Osteoblast (primary cell): ENCODE data around the gene PTPRT. TPM values are rescaled to one million over a fixed set of nuclear protein-coding genes. Genes with fewer than 3 reads are reported as not detected.

Source experiments
- DNase-seq: peaks from one replicate; pipeline ENCODE4 v3.0.0; 2011; ENCODE audit warnings: low spot score, mixed read lengths; ENCODE audit not compliant: insufficient read length; ENCODE audit errors: missing footprints
- H2AFZ ChIP-seq: 2 replicates; pipeline ENCODE4 v1.6.0; 2011; ENCODE audit warnings: mild to moderate bottlenecking, low read length
- H3K27ac ChIP-seq: 2 replicates; pipeline ENCODE4 v1.5.1; 2011; ENCODE audit warnings: mild to moderate bottlenecking, low read depth, low read length, moderate library complexity
- H3K27me3 ChIP-seq: 2 replicates; pipeline ENCODE4 v1.6.0; 2012; ENCODE audit warnings: mild to moderate bottlenecking, control low read depth, inconsistent platforms, low read length, moderate library complexity; ENCODE audit not compliant: insufficient read depth
- H3K36me3 ChIP-seq: 2 replicates; pipeline ENCODE4 v1.5.1; 2011; ENCODE audit warnings: mild to moderate bottlenecking, low read length, control low read depth, moderate library complexity; ENCODE audit not compliant: insufficient read depth
- H3K4me1 ChIP-seq: 2 replicates; pipeline ENCODE4 v1.5.1; 2011; ENCODE audit warnings: mild to moderate bottlenecking, low read length, control low read depth, moderate library complexity; ENCODE audit not compliant: insufficient read depth
- H3K4me2 ChIP-seq: 2 replicates; pipeline ENCODE4 v1.6.0; 2011; ENCODE audit warnings: mild to moderate bottlenecking, low read length; ENCODE audit not compliant: insufficient read depth
- H3K4me3 ChIP-seq: fragments of 200-600 bp; sonication (generic); 3 replicates; pipeline ENCODE4 v1.5.1; 2012; ENCODE audit warnings: mild to moderate bottlenecking, low read length, inconsistent platforms; ENCODE audit not compliant: insufficient read depth
- H3K79me2 ChIP-seq: 2 replicates; pipeline ENCODE4 v1.6.0; 2012; ENCODE audit warnings: mild to moderate bottlenecking, low read length, control low read depth, inconsistent platforms; ENCODE audit not compliant: insufficient read depth
- H3K9me3 ChIP-seq: 2 replicates; pipeline ENCODE4 v1.5.1; 2011; ENCODE audit warnings: low read depth, low read length, control low read depth
- H4K20me1 ChIP-seq: 2 replicates; pipeline ENCODE4 v1.6.0; 2012; ENCODE audit warnings: mild to moderate bottlenecking, low read length, control low read depth; ENCODE audit not compliant: insufficient read depth
- CTCF ChIP-seq: IDR thresholded peaks from 2 replicates; pipeline ENCODE4 v1.5.1; 2011; ENCODE audit warnings: mild to moderate bottlenecking, low read depth, low read length, moderate library complexity; ENCODE audit errors: extremely low read depth
- total RNA-seq: library from RNA; depleted of rRNA; stranded (reverse); fragments of >200 nt; gene quantifications from 2 replicates; pipeline ENCODE4 v1.2.3, GENCODE V29; 2012

PTPRT gene
- total RNA-seq, 1 donor: not detected

DNA sequence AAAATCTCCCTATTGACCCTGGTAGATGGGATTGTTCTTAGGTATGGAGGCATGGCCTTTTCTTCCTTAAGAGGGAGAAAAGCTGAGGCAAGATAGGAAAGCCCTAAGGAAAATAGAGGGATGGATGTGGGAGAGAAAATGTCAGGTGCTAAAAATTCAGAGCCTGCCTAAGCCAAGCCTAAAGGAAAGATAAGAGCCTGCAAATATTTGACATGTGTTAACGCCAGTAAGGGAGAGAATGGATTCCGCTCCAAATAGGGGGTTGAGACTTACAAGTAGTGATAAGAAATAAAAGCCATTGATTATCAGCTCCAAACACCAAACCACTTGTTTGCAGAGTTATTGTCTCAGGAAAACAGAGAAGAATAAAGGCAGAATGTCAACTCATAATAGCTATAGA lies 533.6 kb downstream of the PTPRT start:
- no peak for TF ChIP-seq CTCF
- Histone ChIP-seq H3K4me1 (no peaks in the 10 kb centered on the region), H3K36me3 (no peaks in the 10 kb centered on the region), H2AFZ (no peak overlapping the region), H3K27ac (no peak overlapping the region), H3K27me3 (no peaks in the 10 kb centered on the region), H3K4me2 (no peak overlapping the region), H3K9me3 (peaks cover 3% of the 10 kb centered on the region), H3K79me2 (no peaks in the 10 kb centered on the region), H4K20me1 (no peaks in the 10 kb centered on the region), H3K4me3 (no peak overlapping the region)
- no peak for DNase-seq

- Histone ChIP-seq H2AFZ (no peak overlapping the region), H4K20me1 (no peaks in the 10 kb centered on the region), H3K27ac (no peak overlapping the region), H3K27me3 (no peaks in the 10 kb centered on the region), H3K79me2 (no peaks in the 10 kb centered on the region), H3K9me3 (no peaks in the 10 kb centered on the region), H3K4me1 (no peaks in the 10 kb centered on the region), H3K36me3 (no peaks in the 10 kb centered on the region), H3K4me3 (no peak overlapping the region), H3K4me2 (no peak overlapping the region)
- DNase-seq: no peak
- no peak for TF ChIP-seq CTCF
These were observed 537.4 kb downstream of the PTPRT start for GRCh38 chr20:42652266-42652665.

GRCh38 chr20:42650191-42650746 lies 539.4 kb downstream of the PTPRT start:
- Histone ChIP-seq H4K20me1 (no peaks in the 10 kb centered on the region), H3K36me3 (no peaks in the 10 kb centered on the region), H3K27ac (no peak overlapping the region), H3K4me1 (no peaks in the 10 kb centered on the region), H3K79me2 (no peaks in the 10 kb centered on the region), H3K27me3 (no peaks in the 10 kb centered on the region), H3K4me2 (no peak overlapping the region), H3K4me3 (no peak overlapping the region), H3K9me3 (no peaks in the 10 kb centered on the region), H2AFZ (no peak overlapping the region)
- no peak for DNase-seq
- TF ChIP-seq CTCF: no peak

- no peaks in the 10 kb centered on the region for H4K20me1 ChIP-seq
- no peaks in the 10 kb centered on the region for H3K4me1 ChIP-seq
These were observed 540.0 kb downstream of the PTPRT start for GRCh38 chr20:42649748-42650147.

More at GRCh38 chr20:42649748-42650147, 540.0 kb downstream of the PTPRT start:
- no peak for DNase-seq
- no peaks in the 10 kb centered on the region for H3K9me3 ChIP-seq
- no peaks in the 10 kb centered on the region for H3K36me3 ChIP-seq
- no peak overlapping the region for H3K4me3 ChIP-seq
- no peak overlapping the region for H3K4me2 ChIP-seq
- H3K79me2 ChIP-seq: no peaks in the 10 kb centered on the region
- no peak for TF ChIP-seq CTCF
- H3K27ac ChIP-seq: no peak overlapping the region
- no peak overlapping the region for H2AFZ ChIP-seq
- H3K27me3 ChIP-seq: no peaks in the 10 kb centered on the region
